SK-N-SH (cell line): ENCODE measurements around the gene BABAM1. TPM values are rescaled to one million over a fixed set of nuclear protein-coding genes. Genes with fewer than 3 reads are reported as not detected.

Experiments used
- CTCF ChIA-PET: fragments of 300-600, 350-600 bp; formaldehyde crosslinking; extraction: SDS; loops from one replicate; lab custom pipeline; 2021; lab: Yijun Ruan, JAX
- POLR2A ChIA-PET: fragments of 350-600 bp; sonication (Branson Sonifier 250); formaldehyde crosslinking; extraction: SDS; loops from one replicate; lab custom pipeline; 2020; ENCODE audit warnings: antibody characterized with exemption, inconsistent platforms; lab: Yijun Ruan, JAX
- DNase-seq: peaks from one replicate; pipeline ENCODE4 v3.0.0; 2012
- H2AFZ ChIP-seq: fragments of 200-600 bp; sonication (generic); 2 replicates; pipeline ENCODE4 v1.8.1; 2016; ENCODE audit warnings: antibody characterized with exemption, mild to moderate bottlenecking, low read depth
- H3F3A ChIP-seq: fragments of 200-600 bp; sonication (generic); replicated peaks from 2 replicates; pipeline ENCODE3; 2016; ENCODE audit warnings: antibody characterized with exemption, mild to moderate bottlenecking; ENCODE audit not compliant: insufficient read depth
- H3K27ac ChIP-seq, 2 experiments: fragments of 200-500 bp in 1 of 2; fragments of 200-600 bp in 1 of 2; sonication (Bioruptor generic) in 1 of 2; sonication (generic), shearing (Covaris generic) in 1 of 2; 2 replicates each; pipeline versions ENCODE4 v1.5.1 to v1.6.1; 2014 to 2016; ENCODE audit warnings: low read depth in 2 of 2, inconsistent platforms in 1 of 2, low read length in 1 of 2, mild to moderate bottlenecking in 1 of 2, mixed read lengths in 1 of 2
- H3K27me3 ChIP-seq: fragments of 200-600 bp; sonication (generic), shearing (Covaris generic); 2 replicates; pipeline ENCODE4 v1.6.1; 2016; ENCODE audit warnings: mixed run types; ENCODE audit not compliant: insufficient read depth
- H3K36me3 ChIP-seq, 2 experiments: fragments of 200-500 bp in 1 of 2; fragments of 200-600 bp in 1 of 2; sonication (Bioruptor generic) in 1 of 2; sonication (generic) in 1 of 2; replicated peaks in 1 of 2; 2 replicates each; pipeline versions ENCODE3 to v1.5.1; 2014 to 2016; ENCODE audit warnings: low read length in 1 of 2, mild to moderate bottlenecking in 1 of 2; ENCODE audit not compliant: insufficient read depth in 2 of 2, control insufficient read depth in 1 of 2
- H3K4me1 ChIP-seq, 2 experiments: fragments of 200-500 bp in 1 of 2; fragments of 200-600 bp in 1 of 2; sonication (Bioruptor generic) in 1 of 2; sonication (generic), shearing (Covaris generic) in 1 of 2; 2 replicates each; pipeline versions ENCODE4 v1.5.1 to v1.6.1; 2014 to 2016; ENCODE audit warnings: low read depth in 1 of 2, low read length in 1 of 2, mixed run types in 1 of 2; ENCODE audit not compliant: insufficient read depth in 2 of 2, control insufficient read depth in 1 of 2
- H3K4me2 ChIP-seq: fragments of 200-600 bp; sonication (generic), shearing (Covaris generic); 2 replicates; pipeline ENCODE4 v1.6.1; 2017; ENCODE audit warnings: mixed run types
- H3K4me3 ChIP-seq, 2 experiments: fragments of 200-500 bp in 1 of 2; fragments of 200-600 bp in 1 of 2; sonication (Bioruptor generic) in 1 of 2; sonication (generic), shearing (Covaris generic) in 1 of 2; 2 replicates each; pipeline versions ENCODE4 v1.5.1 to v1.8.1; 2014 to 2016; ENCODE audit warnings: low read depth in 2 of 2, inconsistent platforms in 1 of 2, low read length in 1 of 2, mild to moderate bottlenecking in 1 of 2, mixed read lengths in 1 of 2, moderate library complexity in 1 of 2
- H3K79me2 ChIP-seq: fragments of 200-600 bp; sonication (generic); 2 replicates; pipeline ENCODE4 v1.8.1; 2017; ENCODE audit warnings: mild to moderate bottlenecking; ENCODE audit not compliant: insufficient read depth
- H3K9ac ChIP-seq: fragments of 200-600 bp; sonication (generic); 2 replicates; pipeline ENCODE4 v1.6.1; 2017; ENCODE audit warnings: mixed run types
- H3K9me2 ChIP-seq: fragments of 200-600 bp; sonication (generic); 2 replicates; pipeline ENCODE4 v1.6.1; 2017; ENCODE audit warnings: mixed run types
- H3K9me3 ChIP-seq: fragments of 200-600 bp; sonication (generic); 2 replicates; pipeline ENCODE4 v1.6.1; 2017; ENCODE audit warnings: mixed run types, mild to moderate bottlenecking, moderate library complexity
- H4K20me1 ChIP-seq: fragments of 200-600 bp; sonication (generic); 2 replicates; pipeline ENCODE4 v1.6.1; 2017; ENCODE audit warnings: mild to moderate bottlenecking, mixed run types; ENCODE audit not compliant: insufficient read depth
- EZH2phosphoT487 ChIP-seq: fragments of 200-600 bp; sonication (generic); IDR thresholded peaks from 2 replicates; pipeline ENCODE4 v1.6.1; 2017; ENCODE audit warnings: low read depth, mixed run types, mild to moderate bottlenecking, antibody characterized with exemption, moderate library complexity, borderline replicate concordance
- FOSL2 ChIP-seq: IDR thresholded peaks from 2 replicates; pipeline ENCODE4 v1.4.0; 2012; ENCODE audit warnings: low read depth, mild to moderate bottlenecking, moderate library complexity, borderline replicate concordance
- MAX ChIP-seq: IDR thresholded peaks from 2 replicates; pipeline ENCODE4 v1.4.0; 2012; ENCODE audit warnings: low read depth
- NFIC ChIP-seq: IDR thresholded peaks from 2 replicates; pipeline ENCODE4 v1.4.0; 2012; ENCODE audit warnings: borderline replicate concordance
- NRF1 ChIP-seq: IDR thresholded peaks from 2 replicates; pipeline ENCODE4 v1.6.1; 2012; ENCODE audit warnings: low read depth, mild to moderate bottlenecking, low read length
- PBX3 ChIP-seq: IDR thresholded peaks from 2 replicates; pipeline ENCODE4; 2012
- RCOR1 ChIP-seq: fragments of 150-350 bp; IDR thresholded peaks from 2 replicates; pipeline ENCODE4 v1.6.1; 2017; ENCODE audit warnings: antibody characterized with exemption, low read length
- RFX5 ChIP-seq: IDR thresholded peaks from 2 replicates; pipeline ENCODE4 v1.6.1; 2012; ENCODE audit warnings: mild to moderate bottlenecking, improper control_type of control experiment, low read length
- RXRA ChIP-seq: IDR thresholded peaks from 2 replicates; pipeline ENCODE4 v1.4.0; 2012; ENCODE audit warnings: low read depth, mild to moderate bottlenecking, borderline replicate concordance
- SMC3 ChIP-seq: IDR thresholded peaks from 2 replicates; pipeline ENCODE4 v1.6.1; 2012; ENCODE audit warnings: low read depth, low read length, improper control_type of control experiment
- TEAD4 ChIP-seq: IDR thresholded peaks from 2 replicates; pipeline ENCODE4 v1.4.0; 2012; ENCODE audit warnings: mild to moderate bottlenecking, borderline replicate concordance; ENCODE audit not compliant: insufficient read depth
- USF1 ChIP-seq: IDR thresholded peaks from 2 replicates; pipeline ENCODE4 v1.4.0; 2012; ENCODE audit warnings: low read depth, borderline replicate concordance
- USF2 ChIP-seq: fragments of 150-350 bp; IDR thresholded peaks from 2 replicates; pipeline ENCODE4 v1.6.1; 2017; ENCODE audit warnings: antibody characterized with exemption, low read length, low read depth, borderline replicate concordance
- YY1 ChIP-seq: IDR thresholded peaks from 2 replicates; pipeline ENCODE4 v1.4.0; 2012; ENCODE audit warnings: low read depth, mild to moderate bottlenecking
- ZBTB33 ChIP-seq: IDR thresholded peaks from 2 replicates; pipeline ENCODE4 v1.4.0; 2012; ENCODE audit warnings: low read depth, borderline replicate concordance
- WGBS: methylation state at CpG from one replicate; pipeline ENCODE4 v1.1.6; 2017; ENCODE audit warnings: low lambda C conversion rate; 5-methylcytosine and 5-hydroxymethylcytosine counted together
- polyA plus RNA-seq, 3 experiments: library from polyadenylated mRNA; depleted of rRNA; stranded (reverse); fragments of >200 nt; gene quantifications; 2 replicates each; pipeline ENCODE4 v1.2.3, GENCODE V29; 2012

The BABAM1 gene
- polyA plus RNA-seq, 1 of the 3 experiments (the other 2 are of a cell fraction) = 192 TPM

GRCh38 chr19:17225053-17225452 lies 42.2 kb upstream of the BABAM1 start:
- Histone ChIP-seq H3K36me3 (peaks cover 0 to under 1% of the 10 kb centered on the region in 2 experiments), H3K79me2 (peaks cover 7% of the 10 kb centered on the region; the same call in 1 of the 2 replicates), H4K20me1 (no peaks in the 10 kb centered on the region), H3K4me1 (peaks cover 0 to 3% of the 10 kb centered on the region in 2 experiments; a peak in 1 of 4 replicates), H3K9ac (no peak overlapping the region)
- WGBS = 64% methylated on average over 10 of the region's 10 CpGs
- no peak for TF ChIP-seq RXRA
- TF ChIP-seq MAX = no peak
- TF ChIP-seq NFIC = no peak
- no peak for TF ChIP-seq ZBTB33
- TF ChIP-seq TEAD4 = no peak
- no peak for TF ChIP-seq USF1
- no peak for TF ChIP-seq SMC3
- no peak for TF ChIP-seq NRF1
- TF ChIP-seq USF2 = no peak
- no peak for TF ChIP-seq PBX3
- no peak for TF ChIP-seq FOSL2
- TF ChIP-seq EZH2phosphoT487 = no peak
- TF ChIP-seq YY1 = no peak
- TF ChIP-seq RFX5 = no peak
- no peak for TF ChIP-seq RCOR1
- TF ChIP-seq, all 33 proteins: peak for 0
- Histone ChIP-seq H3K4me3 (no peak overlapping the region), H3K27me3 (no peaks in the 10 kb centered on the region), H3F3A (peaks cover 4% of the 10 kb centered on the region), H3K9me3 (no peaks in the 10 kb centered on the region), H3K4me2 (no peak overlapping the region), H3K9me2 (no peaks in the 10 kb centered on the region), H3K27ac (no peak overlapping the region), H2AFZ (no peak overlapping the region)
- POLR2A ChIA-PET = interaction anchor here (0.6 to 3.3 kb wide), 3 partner anchors 9 to 66 kb away, joined by 4 to 33 read pairs (median 12); partner anchors contain the start of gene USE1
- CTCF ChIA-PET = interaction anchor here (1.4 to 2.3 kb wide), 3 partner anchors 9 to 57 kb away, joined by 3 to 13 read pairs (median 12); partner anchors contain the start of gene USE1
- DNase-seq = no peak
